OCI-LY1 (cell line): ENCODE results near the gene MAN1C1.

ENCODE experiments used
- CTCF ChIP-seq: fragments of 200-600 bp; sonication (generic), shearing (Covaris generic); IDR thresholded peaks from 2 replicates; pipeline ENCODE4 v1.5.1; 2017; ENCODE audit warnings: mild to moderate bottlenecking, antibody characterized with exemption, low read length, moderate library complexity, mixed read lengths
- EZH2 ChIP-seq: fragments of 200-600 bp; sonication (generic), shearing (Covaris generic); IDR thresholded peaks from 2 replicates; pipeline ENCODE4 v1.8.0; 2017; ENCODE audit warnings: borderline replicate concordance, mixed run types, mild to moderate bottlenecking, antibody characterized with exemption, low read length, moderate library complexity, mixed read lengths

DNA sequence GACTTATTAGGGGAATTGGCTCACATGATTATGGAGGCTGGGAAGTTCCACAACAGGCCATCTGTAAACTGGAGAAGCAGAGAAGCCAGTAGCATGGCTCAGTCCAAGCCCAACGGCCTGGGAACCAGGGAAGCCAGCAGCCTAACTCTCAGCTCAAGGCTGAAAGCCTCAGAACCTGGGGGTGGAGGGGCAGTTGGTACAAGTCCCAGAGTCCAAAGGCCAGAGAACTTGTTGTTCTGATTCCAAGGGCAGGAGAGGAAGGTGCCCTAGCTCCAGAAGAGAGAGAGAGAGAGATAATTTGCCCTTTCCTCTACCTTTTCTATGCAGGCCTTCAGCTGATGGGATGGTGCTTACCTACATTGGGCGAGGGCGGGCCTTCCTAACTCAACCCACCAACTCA is 55.3 kb downstream of the MAN1C1 start:
- TF ChIP-seq CTCF (no peak), EZH2 (no peak)
